Measurements from ENCODE around the gene F3.

GRCh38 chr1:94528299-94528698, 13.3 kb downstream of the F3 start:
- TF ChIP-seq POLR2A (IDR thresholded peaks at IDR 0.05) (no peak), CTCF (IDR thresholded peaks at IDR 0.05 in 8 of 11, conservative IDR thresholded peaks at IDR 0.05 in 3 of 11) (no peak)
